Mesodermal cell (in vitro differentiated cells): Measurements from ENCODE around the gene RNF157.
"Not testable (repeated sequence)": the region's sequence is repeated elsewhere in the genome, so short reads cannot be mapped to it uniquely, and the experiment has no call there.

Source experiments
- H3K27ac ChIP-seq: 2 replicates; pipeline ENCODE4 v1.7.0; 2013; ENCODE audit warnings: mild to moderate bottlenecking, low read depth, low read length, moderate library complexity; ENCODE audit not compliant: severe bottlenecking
- H3K36me3 ChIP-seq: 2 replicates; pipeline ENCODE4 v1.7.1; 2013; ENCODE audit warnings: mild to moderate bottlenecking, low read length, moderate library complexity; ENCODE audit not compliant: control insufficient read depth, insufficient read depth
- H3K4me1 ChIP-seq: one replicate; pipeline ENCODE4 v1.7.1; 2013; ENCODE audit warnings: mild to moderate bottlenecking, low read length; ENCODE audit not compliant: insufficient read depth, control insufficient read depth, poor library complexity, severe bottlenecking
- H3K4me3 ChIP-seq: 2 replicates; pipeline ENCODE4 v1.7.0; 2013; ENCODE audit warnings: low read length, control low read depth, mild to moderate bottlenecking; ENCODE audit not compliant: insufficient read depth, poor library complexity, severe bottlenecking; ENCODE audit errors: extremely low read depth
- H3K9me3 ChIP-seq: 2 replicates; pipeline ENCODE4 v1.7.1; 2013; ENCODE audit warnings: mild to moderate bottlenecking, low read length, moderate library complexity; ENCODE audit not compliant: control insufficient read depth
- WGBS, 2 experiments: methylation state at CpG; one replicate each; pipeline ENCODE4 v1.1.5; 2013; ENCODE audit warnings: missing lambda C conversion rate in 2 of 2; ENCODE audit not compliant: insufficient coverage in 2 of 2; 5-methylcytosine and 5-hydroxymethylcytosine counted together

The RNF157 gene

GRCh38 chr17:76223802-76224201 is 16.5 kb downstream of the RNF157 start:
- Histone ChIP-seq H3K9me3 (no peaks in the 10 kb centered on the region), H3K27ac (no peak overlapping the region), H3K4me1 (no peaks in the 10 kb centered on the region), H3K4me3 (no peak overlapping the region), H3K36me3 (no peaks in the 10 kb centered on the region)
- no CpG with 5 or more reads among the region's 1 CpG for WGBS, 2 experiments

- no peaks in the 10 kb centered on the region for H3K4me1 ChIP-seq
- no peak overlapping the region for H3K27ac ChIP-seq
- no peaks in the 10 kb centered on the region for H3K36me3 ChIP-seq
- no peaks in the 10 kb centered on the region for H3K9me3 ChIP-seq
- H3K4me3 ChIP-seq, result no peak overlapping the region
- WGBS, 2 experiments, result 64% methylated on average over 3 of the region's 7 CpGs; no CpG with 5 or more reads in 1 of the 2 experiments
These were observed 20.5 kb downstream of the RNF157 start for GRCh38 chr17:76219670-76220383.

DNA sequence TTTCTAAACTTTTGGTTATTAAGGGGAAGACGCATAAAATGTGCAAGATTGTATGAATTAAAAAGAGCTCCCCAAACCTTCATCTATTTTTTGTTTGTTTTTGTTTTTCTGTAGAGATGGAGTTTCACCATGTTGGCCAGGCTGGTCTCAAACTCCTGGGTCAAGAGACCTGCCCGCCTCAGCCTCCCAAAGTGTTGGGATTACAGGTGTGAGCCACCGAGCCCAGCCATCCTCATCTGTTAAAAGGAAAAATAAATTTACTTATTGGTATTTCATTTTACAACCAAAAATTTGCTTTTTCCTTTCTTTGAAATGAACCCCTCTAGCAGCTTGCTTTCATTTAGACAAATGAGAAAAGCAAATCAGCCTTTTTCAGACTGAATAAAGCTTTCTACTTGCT is 23.2 kb downstream of the RNF157 start:
- WGBS, 2 experiments, result no CpG with 5 or more reads among the region's 3 CpGs
- Histone ChIP-seq H3K27ac (no peak overlapping the region), H3K4me3 (no peak overlapping the region), H3K9me3 (no peaks in the 10 kb centered on the region), H3K4me1 (no peaks in the 10 kb centered on the region), H3K36me3 (no peaks in the 10 kb centered on the region)

DNA sequence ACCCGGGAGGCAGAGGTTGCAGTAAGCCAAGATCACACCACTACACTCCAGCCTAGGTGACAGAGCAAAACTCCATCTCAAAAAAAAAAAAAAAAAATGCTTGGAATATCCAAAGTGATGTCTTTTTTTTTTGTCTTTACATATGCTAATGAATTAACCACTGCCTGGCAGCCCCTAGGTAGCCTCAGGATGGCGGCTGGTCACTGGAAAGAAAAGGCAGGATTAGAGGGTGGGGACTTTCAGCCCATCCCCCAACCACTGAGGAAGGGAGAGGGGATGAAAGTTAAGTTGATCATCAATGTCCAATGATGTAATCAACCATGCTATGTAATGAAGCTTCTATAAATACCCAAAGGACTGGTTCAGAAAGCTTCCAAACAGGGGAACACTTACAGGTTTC is 26.8 kb downstream of the RNF157 start:
- Histone ChIP-seq H3K9me3 (no peaks in the 10 kb centered on the region), H3K27ac (no peak overlapping the region), H3K36me3 (no peaks in the 10 kb centered on the region), H3K4me1 (no peaks in the 10 kb centered on the region), H3K4me3 (no peak overlapping the region)
- no CpG with 5 or more reads among the region's 2 CpGs for WGBS, 2 experiments

DNA sequence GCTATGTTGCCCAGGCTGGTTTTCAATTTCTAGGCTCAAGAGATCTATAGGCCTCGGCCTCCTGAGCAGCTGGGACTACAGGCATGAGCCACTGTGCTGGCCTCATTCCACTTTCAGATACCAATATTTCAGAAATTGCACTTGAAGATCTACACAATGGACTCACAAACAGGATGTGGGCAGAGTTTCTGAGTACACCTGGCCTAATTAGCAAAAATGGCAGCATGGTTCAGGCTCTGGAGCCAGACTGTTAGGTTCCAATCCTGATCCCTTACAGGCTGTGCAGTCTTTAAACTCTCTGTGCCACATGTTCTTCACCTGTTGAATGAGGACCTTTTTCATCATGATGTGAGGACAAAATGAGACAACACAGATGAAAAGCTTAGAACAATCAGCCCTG is 32.2 kb downstream of the RNF157 start:
- H3K9me3 ChIP-seq, result no peaks in the 10 kb centered on the region
- H3K4me1 ChIP-seq, result peaks cover 11% of the 10 kb centered on the region
- no peaks in the 10 kb centered on the region for H3K36me3 ChIP-seq
- 100% methylated on average over 1 of the region's 1 CpG for WGBS, 2 experiments
- no peak overlapping the region for H3K4me3 ChIP-seq
- H3K27ac ChIP-seq, result no peak overlapping the region

DNA sequence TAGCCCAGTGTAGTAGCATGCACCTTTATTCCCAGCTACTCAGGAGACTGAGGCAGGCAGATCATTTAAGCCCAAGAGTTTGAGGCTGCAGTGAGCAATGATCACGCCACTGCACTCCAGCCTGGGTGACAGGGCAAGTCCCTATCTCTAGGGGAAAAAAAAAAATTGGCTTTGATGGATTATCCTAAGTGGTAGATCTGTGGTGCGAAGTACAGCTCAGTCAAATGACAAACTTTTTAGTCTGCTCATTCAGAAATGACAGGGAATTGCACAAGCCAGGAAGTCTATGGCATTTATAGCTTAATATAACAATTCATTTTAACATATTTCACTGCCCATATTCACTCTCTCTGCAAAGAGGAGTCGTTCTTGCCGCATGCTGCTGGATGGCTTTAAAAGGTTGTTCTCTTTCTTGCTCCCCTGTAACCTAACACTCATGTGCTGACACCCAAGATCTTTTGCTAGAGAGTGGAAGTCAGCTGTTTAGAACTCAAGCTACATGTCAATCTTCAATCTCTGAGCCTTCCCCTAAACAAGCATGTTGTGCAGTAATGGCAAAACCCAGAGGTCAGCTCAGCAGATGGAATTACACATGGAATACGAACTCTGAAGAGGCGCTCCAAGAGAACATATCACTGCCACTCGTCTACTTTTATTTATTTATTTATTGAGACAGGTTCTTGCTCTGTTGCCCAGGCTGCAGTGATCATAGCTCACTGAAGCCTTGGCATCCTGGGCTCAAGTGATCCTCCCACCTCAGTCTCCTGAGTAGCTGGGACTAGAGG is 32.8 kb downstream of the RNF157 start:
- no peaks in the 10 kb centered on the region for H3K36me3 ChIP-seq
- H3K9me3 ChIP-seq, result no peaks in the 10 kb centered on the region
- H3K4me3 ChIP-seq, result no peak overlapping the region
- no peak overlapping the region for H3K27ac ChIP-seq
- WGBS, 2 experiments, result 98 to 100% methylated on average over 4 of the region's 7 CpGs
- peaks cover 11% of the 10 kb centered on the region for H3K4me1 ChIP-seq

DNA sequence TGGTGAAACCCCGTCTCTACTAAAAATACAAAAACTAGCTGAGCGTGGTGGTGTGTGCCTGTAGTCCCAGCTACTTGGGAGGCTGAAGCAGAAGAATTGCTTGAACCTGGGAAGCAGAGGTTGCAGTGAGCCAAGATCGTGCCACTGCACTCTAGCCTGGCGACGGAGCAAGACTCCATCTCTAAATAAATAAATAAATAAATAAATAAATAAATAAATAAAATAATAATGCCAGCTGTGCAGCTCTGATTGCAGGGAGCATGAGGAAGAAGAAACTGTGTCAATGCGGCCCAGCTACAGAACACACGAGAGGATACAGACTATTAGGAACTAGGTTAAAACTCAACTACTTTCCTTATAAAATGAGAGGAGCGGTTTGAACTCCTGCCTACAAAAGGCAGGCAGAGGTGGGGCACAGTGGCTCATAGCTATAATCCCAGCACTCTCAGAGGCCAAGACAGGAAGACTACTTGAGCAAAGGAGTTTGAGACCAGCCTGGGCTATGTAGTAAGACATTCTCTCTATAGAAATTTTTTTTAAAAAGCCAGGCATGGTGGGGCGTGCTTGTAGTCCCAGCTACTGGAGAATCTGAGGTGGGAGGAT is 34.6 kb downstream of the RNF157 start:
- WGBS, 2 experiments, result 87 to 91% methylated on average over 3 to 5 of the region's 9 CpGs
- H3K9me3 ChIP-seq, H3K27ac ChIP-seq, H3K36me3 ChIP-seq, H3K4me3 ChIP-seq: not testable (repeated sequence)
- peaks cover 11% of the 10 kb centered on the region for H3K4me1 ChIP-seq

DNA sequence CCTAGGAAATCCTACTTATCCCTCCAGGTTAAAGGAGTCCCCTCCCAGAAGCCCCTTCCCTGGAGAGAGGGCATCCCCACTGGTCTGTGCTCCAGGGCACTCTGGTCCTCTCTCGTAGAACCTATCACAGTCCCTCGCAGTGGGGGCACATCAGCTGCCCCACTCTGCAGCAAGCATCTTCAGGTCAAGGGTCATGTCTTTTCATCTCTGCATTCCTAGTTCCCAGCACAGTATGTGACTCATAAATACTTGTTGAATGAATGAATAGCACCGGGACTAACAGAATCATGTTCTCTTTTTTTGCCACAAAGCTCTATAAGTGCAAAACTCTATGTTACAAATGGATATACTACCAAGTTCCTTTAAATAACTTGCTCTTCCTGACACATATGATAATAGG is 36.0 kb downstream of the RNF157 start:
- WGBS, 2 experiments, result no CpG with 5 or more reads among the region's 3 CpGs
- no peak overlapping the region for H3K4me3 ChIP-seq
- no peaks in the 10 kb centered on the region for H3K36me3 ChIP-seq
- no peaks in the 10 kb centered on the region for H3K9me3 ChIP-seq
- no peak overlapping the region for H3K27ac ChIP-seq
- H3K4me1 ChIP-seq, result peaks cover 11% of the 10 kb centered on the region

DNA sequence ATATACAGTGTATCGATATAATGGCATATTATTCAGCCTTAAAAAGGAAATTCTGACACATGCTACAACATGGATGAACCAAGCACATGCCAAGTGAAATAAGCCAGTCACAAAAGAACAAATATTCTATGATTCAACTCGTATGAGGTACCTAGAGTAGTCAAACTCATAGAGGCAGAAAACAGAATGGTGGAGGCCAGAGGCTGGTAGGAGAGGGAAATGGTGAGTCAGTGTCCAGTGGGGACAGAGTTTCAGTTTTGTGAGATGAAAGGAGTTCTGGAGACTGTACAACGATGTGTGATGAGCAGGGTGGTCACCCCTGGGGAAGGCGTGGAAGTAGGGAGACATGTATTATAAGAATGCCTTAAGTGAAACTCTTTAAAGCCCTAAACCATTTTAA is 39.9 kb downstream of the RNF157 start:
- Histone ChIP-seq H3K27ac (no peak overlapping the region), H3K4me3 (no peak overlapping the region), H3K36me3 (no peaks in the 10 kb centered on the region), H3K9me3 (no peaks in the 10 kb centered on the region), H3K4me1 (peaks cover 11% of the 10 kb centered on the region)
- WGBS, 2 experiments, result 83% methylated on average over 2 of the region's 4 CpGs; no CpG with 5 or more reads in 1 of the 2 experiments

DNA sequence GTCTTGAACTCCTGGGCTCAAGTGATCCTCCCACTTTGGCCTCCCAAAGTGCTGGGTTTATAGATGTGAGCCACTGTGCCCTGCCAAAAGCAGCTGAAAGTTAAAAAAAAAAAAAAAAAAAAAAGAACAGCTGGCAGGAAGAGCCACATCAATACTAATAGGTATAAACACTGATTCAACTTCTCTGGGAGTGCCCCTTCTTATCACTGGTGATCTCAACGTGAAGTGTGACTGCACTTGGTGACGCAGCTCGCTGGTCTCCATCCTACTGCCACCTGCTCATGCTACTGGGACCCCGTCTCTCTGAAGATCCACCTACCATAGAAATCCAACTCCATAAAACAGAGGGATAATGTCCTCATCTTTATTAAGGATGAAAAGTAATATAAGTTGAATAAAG is 40.8 kb downstream of the RNF157 start:
- no peak overlapping the region for H3K27ac ChIP-seq
- H3K4me1 ChIP-seq, result peaks cover 5% of the 10 kb centered on the region
- WGBS, 2 experiments, result 88 to 100% methylated on average over 1 to 2 of the region's 4 CpGs
- H3K9me3 ChIP-seq, result no peaks in the 10 kb centered on the region
- H3K4me3 ChIP-seq, result no peak overlapping the region
- H3K36me3 ChIP-seq, result no peaks in the 10 kb centered on the region

- H3K4me3 ChIP-seq, result no peak overlapping the region
- H3K9me3 ChIP-seq, result no peaks in the 10 kb centered on the region
- H3K36me3 ChIP-seq, result no peaks in the 10 kb centered on the region
- WGBS, 2 experiments, result 90 to 100% methylated on average over 5 of the region's 5 CpGs
- no peaks in the 10 kb centered on the region for H3K4me1 ChIP-seq
- no peak overlapping the region for H3K27ac ChIP-seq
These were observed 41.6 kb downstream of the RNF157 start for GRCh38 chr17:76198702-76199101.
